Vagina (tissue), 2 donors: Measurements from ENCODE around the gene ACAP1. TPM values are rescaled to one million over a fixed set of nuclear protein-coding genes. Genes with fewer than 3 reads are reported as not detected.

ENCODE experiments used
- DNase-seq, 2 donors: peaks; one replicate each; pipeline ENCODE4 v3.0.0-alpha.2; 2017; ENCODE audit errors: extremely low spot score in 2 of 2
- H3K27ac ChIP-seq: fragments of 200-600 bp; sonication (generic); one replicate; pipeline ENCODE4 v1.5.1; 2019
- H3K27me3 ChIP-seq: fragments of 200-600 bp; sonication (generic); one replicate; pipeline ENCODE4 v1.5.1; 2019
- H3K36me3 ChIP-seq, 2 donors: fragments of 200-600 bp; sonication (generic); one replicate each; pipeline ENCODE4 v1.5.1; 2017 to 2019
- H3K4me1 ChIP-seq: fragments of 200-600 bp; sonication (generic); one replicate; pipeline ENCODE4 v1.5.1; 2019
- H3K4me3 ChIP-seq, 2 donors: fragments of 200-600 bp; sonication (generic); 1 replicate in 1 of 2; 2 replicates in 1 of 2; pipeline ENCODE4 v1.5.1; 2016 to 2019
- H3K9me3 ChIP-seq: fragments of 200-600 bp; sonication (generic); one replicate; pipeline ENCODE4 v1.5.1; 2019
- CTCF ChIP-seq, 3 experiments: fragments of 450-650 bp in 2 of 3; fragments of 200-600 bp in 1 of 3; sonication (generic) in 1 of 3; IDR thresholded peaks; one replicate each; pipeline ENCODE4 v1.5.1; 2017 to 2019; ENCODE audit warnings: antibody characterized with exemption in 3 of 3, mild to moderate bottlenecking in 2 of 3, moderate library complexity in 2 of 3
- POLR2A ChIP-seq, 2 donors: fragments of 450-650 bp; IDR thresholded peaks; one replicate each; pipeline ENCODE4 v1.6.1; 2017; ENCODE audit warnings: antibody characterized with exemption in 2 of 2, mild to moderate bottlenecking in 2 of 2, moderate library complexity in 2 of 2
- POLR2AphosphoS5 ChIP-seq, 2 donors: sonication (generic); formaldehyde crosslinking; IDR thresholded peaks; one replicate each; pipeline ENCODE4 v1.9.0; 2017; ENCODE audit warnings: antibody characterized with exemption in 2 of 2, mild to moderate bottlenecking in 2 of 2, low read depth in 1 of 2; ENCODE audit not compliant: insufficient read depth in 1 of 2
- intact Hi-C: fragments of 100-400 bp; cut with DNase I; formaldehyde crosslinking; loops from one replicate; pipeline ENCODE4 v1.15.1; 2023
- total RNA-seq: library from RNA; depleted of rRNA; stranded (reverse); fragments of >200 nt; gene quantifications from one replicate; pipeline ENCODE4 v1.2.3, GENCODE V29; 2016

The ACAP1 gene
- total RNA-seq, 1 donor from 2014 or later = 7.6 TPM

GRCh38 chr17:7352910-7353635, 16.7 kb downstream of the ACAP1 start:
- Histone ChIP-seq H3K4me3 (peak overlapping the region; percentile 87 to 99), H3K36me3 (no peaks in the 10 kb centered on the region), H3K4me1 (peaks cover 52% of the 10 kb centered on the region), H3K27ac (peak overlapping the region; percentile 96), H3K9me3 (no peaks in the 10 kb centered on the region), H3K27me3 (no peaks in the 10 kb centered on the region)
- no peak for DNase-seq
- TF ChIP-seq POLR2A (IDR thresholded peaks at IDR 0.05) (no peak), CTCF (IDR thresholded peaks at IDR 0.05) (no peak), POLR2AphosphoS5 (IDR thresholded peaks at IDR 0.05; ENCODE audit: insufficient read depth in 1 of 2, low read depth in 1 of 2) (no peak)
- intact Hi-C loops = loop anchor here (5.0 to 10.0 kb wide), 4 partner anchors 54 to 212 kb away; partner anchors contain the start of genes FGF11, NLGN2, POLR2A and SENP3

GRCh38 chr17:7354262-7354843, 18.0 kb downstream of the ACAP1 start:
- peaks cover 45% of the 10 kb centered on the region for H3K4me1 ChIP-seq
- H3K27me3 ChIP-seq = no peaks in the 10 kb centered on the region
- H3K4me3 ChIP-seq = peak overlapping the region in 1 of 2 donors; percentile 87
- intact Hi-C loops = loop anchor here (5.0 to 10.0 kb wide), 4 partner anchors 53 to 210 kb away; partner anchors contain the start of genes FGF11, NLGN2, POLR2A and SENP3
- H3K27ac ChIP-seq = peak overlapping the region; percentile 96
- no peaks in the 10 kb centered on the region for H3K36me3 ChIP-seq
- TF ChIP-seq CTCF (IDR thresholded peaks at IDR 0.05) = no peak
- TF ChIP-seq POLR2AphosphoS5 (IDR thresholded peaks at IDR 0.05; ENCODE audit: insufficient read depth in 1 of 2, low read depth in 1 of 2) = peak in 1 of 2 donors; percentile 69
- DNase-seq = no peak
- H3K9me3 ChIP-seq = no peaks in the 10 kb centered on the region

GRCh38 chr17:7355053-7355452, 18.7 kb downstream of the ACAP1 start, which contains the start of gene TMEM95:
Gene TMEM95, plus strand, starts transcription at chr17:7355156. Its CDS starts 49 bp downstream, at chr17:7355205.
- no peaks in the 10 kb centered on the region for H3K27me3 ChIP-seq
- no peaks in the 10 kb centered on the region for H3K9me3 ChIP-seq
- intact Hi-C loops = loop anchor here (10.0 kb wide), 1 partner anchor 210 kb away; the partner anchor contains the start of gene SENP3
- no peak for DNase-seq
- peak within 1 kb of the TSS; percentile 12 to 87 for H3K4me3 ChIP-seq
- H3K27ac ChIP-seq = peak within 1 kb of the TSS; percentile 96
- peak in 1 of 2 donors; percentile 24 for TF ChIP-seq POLR2AphosphoS5 (IDR thresholded peaks at IDR 0.05; ENCODE audit: insufficient read depth in 1 of 2, low read depth in 1 of 2)
- no peak for TF ChIP-seq POLR2A (IDR thresholded peaks at IDR 0.05)
- H3K36me3 ChIP-seq = no peaks in the 10 kb centered on the region
- H3K4me1 ChIP-seq = peaks cover 38% of the 10 kb centered on the region

GRCh38 chr17:7355573-7355972, 19.2 kb downstream of the ACAP1 start:
- no peaks in the 10 kb centered on the region for H3K9me3 ChIP-seq
- H3K4me3 ChIP-seq = peak overlapping the region in 1 of 2 donors; percentile 12
- H3K36me3 ChIP-seq = no peaks in the 10 kb centered on the region
- H3K4me1 ChIP-seq = peaks cover 37% of the 10 kb centered on the region
- no peak for TF ChIP-seq POLR2A (IDR thresholded peaks at IDR 0.05)
- no peak for DNase-seq
- H3K27me3 ChIP-seq = no peaks in the 10 kb centered on the region
- intact Hi-C loops = loop anchor here (10.0 kb wide), 1 partner anchor 209 kb away; the partner anchor contains the start of gene SENP3
- H3K27ac ChIP-seq = peak overlapping the region; percentile 96

GRCh38 chr17:7356072-7356549, 19.8 kb downstream of the ACAP1 start:
- intact Hi-C loops = loop anchor here (10.0 kb wide), 1 partner anchor 209 kb away; the partner anchor contains the start of gene SENP3

More at GRCh38 chr17:7356072-7356549, 19.8 kb downstream of the ACAP1 start:
- Histone ChIP-seq H3K36me3 (no peaks in the 10 kb centered on the region), H3K4me3 (peak overlapping the region; percentile 0 to 12), H3K27ac (peak overlapping the region; percentile 96), H3K27me3 (no peaks in the 10 kb centered on the region), H3K4me1 (peaks cover 37% of the 10 kb centered on the region), H3K9me3 (no peaks in the 10 kb centered on the region)
- DNase-seq = no peak
- peak; percentile 75 to 85 (median 76) for TF ChIP-seq CTCF (IDR thresholded peaks at IDR 0.05)
- TF ChIP-seq POLR2A (IDR thresholded peaks at IDR 0.05) = no peak
- TF ChIP-seq POLR2AphosphoS5 (IDR thresholded peaks at IDR 0.05; ENCODE audit: insufficient read depth in 1 of 2, low read depth in 1 of 2) = peak; percentile 31 to 34
